Thyroid gland (tissue), 4 donors: ENCODE measurements around the gene PEX5. TPM values are rescaled to one million over a fixed set of nuclear protein-coding genes. Genes with fewer than 3 reads are reported as not detected.
"Not testable (repeated sequence)": the region's sequence is repeated elsewhere in the genome, so short reads cannot be mapped to it uniquely, and the experiment has no call there.

Experiments used
- DNase-seq, 2 donors: peaks; one replicate each; pipeline ENCODE4 v3.0.0-alpha.2; 2019
- H3K27ac ChIP-seq, 3 donors: fragments of 200-600 bp; sonication (generic); 1 replicate in 2 of 3; 2 replicates in 1 of 3; pipeline ENCODE4 v1.5.1; 2016 to 2019; ENCODE audit warnings: mild to moderate bottlenecking in 1 of 3, moderate library complexity in 1 of 3
- H3K27me3 ChIP-seq: fragments of 200-600 bp; sonication (generic); one replicate; pipeline ENCODE4 v1.5.1; 2019
- H3K36me3 ChIP-seq, 2 donors: fragments of 200-600 bp; sonication (generic); one replicate each; pipeline ENCODE4 v1.5.1; 2016 to 2019
- H3K4me1 ChIP-seq, 2 donors: fragments of 200-600 bp; sonication (generic); one replicate each; pipeline ENCODE4 v1.5.1; 2017 to 2019
- H3K4me3 ChIP-seq, 3 donors: fragments of 200-600 bp; sonication (generic); replicated peaks in 1 of 3; 1 replicate in 2 of 3; 2 replicates in 1 of 3; pipeline ENCODE4 v1.5.1; 2016; ENCODE audit warnings: mild to moderate bottlenecking in 1 of 3
- H3K9me3 ChIP-seq: fragments of 200-600 bp; sonication (generic); one replicate; pipeline ENCODE4 v1.5.1; 2017
- POLR2A ChIP-seq, 2 donors: fragments of 450-650 bp; IDR thresholded peaks; one replicate each; pipeline ENCODE4 v1.6.1; 2017; ENCODE audit warnings: antibody characterized with exemption in 2 of 2, mild to moderate bottlenecking in 2 of 2, moderate library complexity in 1 of 2
- WGBS, 2 donors: methylation state at CpG; one replicate each; pipeline ENCODE4 v1.1.5; 2017; 5-methylcytosine and 5-hydroxymethylcytosine counted together
- intact Hi-C: fragments of 100-400 bp; cut with DNase I; formaldehyde crosslinking; loops from one replicate; pipeline ENCODE4 v1.15.1; 2023
- total RNA-seq, 4 donors: library from RNA; depleted of rRNA; stranded (reverse); fragments of >200 nt; gene quantifications; one replicate each; pipeline ENCODE4 v1.2.3, GENCODE V29; 2016
- TF ChIP-seq, protein P1 (sequence below), 6 experiments: fragments of 200-600 bp in 3 of 6; fragments of 450-650 bp in 3 of 6; sonication (generic) in 3 of 6; IDR thresholded peaks; one replicate each; pipeline ENCODE4 v1.5.1; 2016 to 2019; ENCODE audit warnings: antibody characterized with exemption in 6 of 6, mild to moderate bottlenecking in 2 of 6, inconsistent platforms in 1 of 6, moderate library complexity in 1 of 6

Gene PEX5
- total RNA-seq, 4 donors from 2014 or later = 28.5 to 37.6 (median 32.8) TPM

DNA sequence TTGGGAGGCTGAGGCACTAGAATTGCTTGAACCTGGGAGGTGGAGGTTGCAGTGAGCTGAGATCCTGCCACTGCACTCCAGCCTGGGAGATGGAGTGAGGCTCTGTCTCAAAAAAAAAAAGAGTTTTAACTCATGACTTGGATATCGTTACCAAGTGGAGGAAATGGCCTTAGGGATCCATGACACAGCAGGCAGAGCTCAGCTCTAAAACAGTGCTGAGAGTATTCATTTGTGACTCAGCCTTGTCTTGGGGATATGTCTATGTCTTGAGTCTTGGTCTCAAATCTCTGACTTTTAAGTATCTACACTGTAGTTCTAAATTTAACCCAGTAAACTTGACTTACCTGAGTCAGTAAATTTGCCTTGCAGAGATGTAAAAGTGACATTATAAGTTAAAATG, 8.8 kb upstream of the PEX5 start:
- Histone ChIP-seq H3K36me3 (no peaks in the 10 kb centered on the region), H3K4me1 (no peaks in the 10 kb centered on the region), H3K9me3 (no peaks in the 10 kb centered on the region), H3K27ac (no peak overlapping the region), H3K27me3 (no peaks in the 10 kb centered on the region), H3K4me3 (no peak overlapping the region)
- intact Hi-C loops = no loop called here
- DNase-seq = no peak
- no peak for TF ChIP-seq POLR2A (IDR thresholded peaks at IDR 0.05)
- TF ChIP-seq, protein P1, sequence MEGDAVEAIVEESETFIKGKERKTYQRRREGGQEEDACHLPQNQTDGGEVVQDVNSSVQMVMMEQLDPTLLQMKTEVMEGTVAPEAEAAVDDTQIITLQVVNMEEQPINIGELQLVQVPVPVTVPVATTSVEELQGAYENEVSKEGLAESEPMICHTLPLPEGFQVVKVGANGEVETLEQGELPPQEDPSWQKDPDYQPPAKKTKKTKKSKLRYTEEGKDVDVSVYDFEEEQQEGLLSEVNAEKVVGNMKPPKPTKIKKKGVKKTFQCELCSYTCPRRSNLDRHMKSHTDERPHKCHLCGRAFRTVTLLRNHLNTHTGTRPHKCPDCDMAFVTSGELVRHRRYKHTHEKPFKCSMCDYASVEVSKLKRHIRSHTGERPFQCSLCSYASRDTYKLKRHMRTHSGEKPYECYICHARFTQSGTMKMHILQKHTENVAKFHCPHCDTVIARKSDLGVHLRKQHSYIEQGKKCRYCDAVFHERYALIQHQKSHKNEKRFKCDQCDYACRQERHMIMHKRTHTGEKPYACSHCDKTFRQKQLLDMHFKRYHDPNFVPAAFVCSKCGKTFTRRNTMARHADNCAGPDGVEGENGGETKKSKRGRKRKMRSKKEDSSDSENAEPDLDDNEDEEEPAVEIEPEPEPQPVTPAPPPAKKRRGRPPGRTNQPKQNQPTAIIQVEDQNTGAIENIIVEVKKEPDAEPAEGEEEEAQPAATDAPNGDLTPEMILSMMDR (IDR thresholded peaks at IDR 0.05) = no peak
- WGBS, 2 donors = 76 to 78% methylated on average over 1 of the region's 1 CpG

DNA sequence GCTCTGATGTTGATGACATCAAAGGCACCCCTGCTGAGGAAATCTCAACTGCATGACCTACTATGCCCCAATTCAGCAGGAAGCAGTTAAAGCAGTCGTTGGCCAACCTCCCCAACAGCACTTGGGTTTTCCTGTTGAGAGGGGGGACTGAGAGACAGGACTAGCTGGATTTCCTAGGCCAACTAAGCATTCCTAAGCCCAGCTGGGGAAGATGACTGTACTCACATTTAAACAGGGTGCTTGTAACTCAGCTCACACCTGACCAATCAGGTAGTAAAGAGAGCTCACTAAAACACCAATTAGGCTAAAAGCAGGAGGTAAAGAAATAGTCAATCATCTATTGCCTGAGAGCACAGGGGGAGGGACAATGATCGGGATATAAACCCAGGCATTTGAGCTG, 3.4 kb upstream of the PEX5 start:
- not testable (repeated sequence) for H3K9me3 ChIP-seq, DNase-seq, H3K27me3 ChIP-seq, H3K4me3 ChIP-seq, H3K27ac ChIP-seq, H3K36me3 ChIP-seq
- peaks cover 4 to 18% of the 10 kb centered on the region in 2 donors for H3K4me1 ChIP-seq
- intact Hi-C loops = loop anchor here (5.0 kb wide), 1 partner anchor 44 kb away; no protein-coding TSS in a partner anchor
- WGBS, 2 donors = 52 to 59% methylated on average over 2 of the region's 2 CpGs

DNA sequence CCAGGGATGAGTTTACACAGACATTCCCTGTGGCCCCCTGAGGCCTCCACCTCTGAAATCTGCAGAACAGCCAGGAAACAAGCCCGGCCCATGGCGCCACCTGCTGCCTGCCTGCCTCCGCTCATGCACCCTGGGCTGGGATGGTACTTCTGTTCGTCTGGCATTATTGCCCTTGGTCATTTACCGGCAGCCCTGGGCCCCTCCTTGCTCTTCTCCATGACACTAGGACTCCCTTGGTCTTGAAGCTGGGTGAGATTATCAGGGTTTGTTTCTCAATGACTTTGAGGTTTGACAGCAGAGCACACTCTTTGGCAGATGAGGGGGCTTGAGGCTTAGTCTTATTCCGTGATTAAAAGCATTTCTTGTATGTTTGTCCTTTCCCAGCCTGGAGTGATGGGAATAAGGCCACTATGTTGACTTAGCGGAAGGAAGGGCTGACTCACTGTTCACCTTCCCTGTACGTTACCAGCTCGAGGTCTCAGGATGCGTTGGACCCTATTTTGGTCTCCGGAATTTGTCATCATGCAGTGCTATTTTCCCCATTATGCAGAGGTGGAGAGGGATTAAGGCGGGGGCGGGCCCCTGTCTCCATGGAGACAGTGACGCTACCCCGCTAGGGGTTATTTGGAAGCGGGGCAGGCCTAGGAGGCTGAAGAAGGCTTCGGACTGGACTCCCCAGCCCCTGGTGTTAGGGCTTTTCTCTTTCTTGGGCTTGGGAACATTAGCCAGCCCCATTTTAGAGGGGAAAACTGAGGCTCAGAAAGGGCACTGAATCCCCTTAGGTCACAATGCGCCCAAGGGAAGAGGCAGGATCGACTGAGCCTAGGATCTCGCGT, 706 bp upstream of the PEX5 start:
- H3K36me3 ChIP-seq = no peaks in the 10 kb centered on the region
- no peaks in the 10 kb centered on the region for H3K27me3 ChIP-seq
- no peaks in the 10 kb centered on the region for H3K9me3 ChIP-seq
- H3K4me3 ChIP-seq = peak overlapping the region; percentile 59 to 94 (median 74)
- H3K4me1 ChIP-seq = peaks cover 4 to 21% of the 10 kb centered on the region in 2 donors
- peak; percentile 69 to 70 for DNase-seq
- peak overlapping the region; percentile 81 to 94 (median 92) for H3K27ac ChIP-seq
- 2 to 3% methylated on average over 20 to 21 of the region's 21 CpGs for WGBS, 2 donors
- TF ChIP-seq POLR2A (IDR thresholded peaks at IDR 0.05) = peak in 1 of 2 donors; percentile 4
- TF ChIP-seq, protein P1 (IDR thresholded peaks at IDR 0.05) = peak in 5 of 6 experiments; percentile 43 to 62 (median 53)
- intact Hi-C loops = loop anchor here (5.0 kb wide), 1 partner anchor 46 kb away; no protein-coding TSS in a partner anchor

DNA sequence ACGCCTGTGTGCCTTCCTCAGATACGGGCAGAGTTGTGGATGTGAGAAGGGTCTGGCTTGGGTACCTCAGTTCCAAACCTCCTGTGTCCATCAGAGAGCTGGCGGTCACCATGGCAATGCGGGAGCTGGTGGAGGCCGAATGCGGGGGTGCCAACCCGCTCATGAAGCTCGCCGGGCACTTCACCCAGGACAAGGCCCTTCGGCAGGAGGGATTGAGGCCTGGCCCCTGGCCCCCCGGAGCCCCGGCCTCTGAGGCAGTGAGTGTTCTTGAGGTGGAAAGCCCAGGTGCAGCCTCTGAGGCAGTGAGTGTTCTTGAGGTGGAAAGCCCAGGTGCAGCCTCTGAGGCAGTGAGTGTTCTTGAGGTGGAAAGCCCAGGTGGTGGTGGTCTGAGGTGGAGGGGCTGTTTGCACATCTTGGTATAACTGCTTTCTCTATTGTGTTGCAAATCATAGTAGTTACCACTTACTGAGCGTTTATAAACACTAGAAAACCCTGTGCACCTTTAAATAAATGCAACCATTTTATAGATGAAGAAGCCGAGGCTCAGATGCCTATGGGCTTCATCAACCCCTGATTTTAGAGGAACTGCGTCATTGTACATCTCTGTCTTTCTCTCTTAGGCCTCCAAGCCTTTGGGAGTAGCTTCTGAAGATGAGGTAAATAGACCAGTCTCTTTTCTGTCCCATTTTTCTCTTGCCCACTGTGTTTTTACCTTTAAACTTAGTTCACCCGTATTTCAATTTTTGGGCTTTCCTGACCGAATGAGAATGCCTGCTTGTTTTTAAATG, 976 bp downstream of the PEX5 start:
- H3K27me3 ChIP-seq = no peaks in the 10 kb centered on the region
- intact Hi-C loops = no loop called here
- H3K4me3 ChIP-seq = peak overlapping the region; percentile 59 to 94 (median 74)
- peak overlapping the region; percentile 41 to 94 (median 92) for H3K27ac ChIP-seq
- no peaks in the 10 kb centered on the region for H3K36me3 ChIP-seq
- no peaks in the 10 kb centered on the region for H3K9me3 ChIP-seq
- WGBS, 2 donors = 56 to 76% methylated on average over 5 to 7 of the region's 17 CpGs
- TF ChIP-seq POLR2A (IDR thresholded peaks at IDR 0.05) = no peak
- TF ChIP-seq, protein P1 (IDR thresholded peaks at IDR 0.05) = no peak
- H3K4me1 ChIP-seq = peaks cover 4 to 21% of the 10 kb centered on the region in 2 donors
- peak; percentile 26 to 59 for DNase-seq

DNA sequence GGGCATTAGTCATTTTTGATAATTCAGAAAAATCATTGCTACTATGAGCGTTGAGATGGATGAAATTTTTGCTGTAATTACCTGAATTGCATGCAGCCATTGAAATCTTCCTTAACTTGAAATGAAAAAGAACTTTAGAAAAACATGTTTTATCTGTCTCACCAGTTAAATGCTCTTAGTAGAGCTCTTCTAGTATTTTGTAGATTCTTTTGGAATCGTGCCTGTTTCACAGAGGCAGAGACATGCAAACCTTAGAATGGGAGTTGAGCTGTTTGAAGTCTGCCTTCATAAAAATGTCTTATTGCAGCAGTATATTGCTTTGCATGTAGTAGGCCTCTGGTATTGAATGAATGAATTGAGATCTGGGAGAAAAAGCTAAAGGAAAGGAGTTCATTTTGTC, 4.2 kb downstream of the PEX5 start:
- H3K27ac ChIP-seq = no peak overlapping the region
- no peaks in the 10 kb centered on the region for H3K27me3 ChIP-seq
- WGBS, 2 donors = 45 to 58% methylated on average over 2 of the region's 2 CpGs
- no peaks in the 10 kb centered on the region for H3K9me3 ChIP-seq
- H3K36me3 ChIP-seq = peaks cover 0 to under 1% of the 10 kb centered on the region in 2 donors
- TF ChIP-seq, protein P1 (IDR thresholded peaks at IDR 0.05) = no peak
- TF ChIP-seq POLR2A (IDR thresholded peaks at IDR 0.05) = no peak
- H3K4me1 ChIP-seq = peaks cover 4 to 14% of the 10 kb centered on the region in 2 donors
- H3K4me3 ChIP-seq = no peak overlapping the region
- intact Hi-C loops = no loop called here
- DNase-seq = no peak
